ENCODE measurements around the gene LAIR1.

- TF ChIP-seq EZH2phosphoT487 (IDR thresholded peaks at IDR 0.05; ENCODE audit: borderline replicate concordance, low read depth, low read length), result no peak
- TF ChIP-seq, protein P1, sequence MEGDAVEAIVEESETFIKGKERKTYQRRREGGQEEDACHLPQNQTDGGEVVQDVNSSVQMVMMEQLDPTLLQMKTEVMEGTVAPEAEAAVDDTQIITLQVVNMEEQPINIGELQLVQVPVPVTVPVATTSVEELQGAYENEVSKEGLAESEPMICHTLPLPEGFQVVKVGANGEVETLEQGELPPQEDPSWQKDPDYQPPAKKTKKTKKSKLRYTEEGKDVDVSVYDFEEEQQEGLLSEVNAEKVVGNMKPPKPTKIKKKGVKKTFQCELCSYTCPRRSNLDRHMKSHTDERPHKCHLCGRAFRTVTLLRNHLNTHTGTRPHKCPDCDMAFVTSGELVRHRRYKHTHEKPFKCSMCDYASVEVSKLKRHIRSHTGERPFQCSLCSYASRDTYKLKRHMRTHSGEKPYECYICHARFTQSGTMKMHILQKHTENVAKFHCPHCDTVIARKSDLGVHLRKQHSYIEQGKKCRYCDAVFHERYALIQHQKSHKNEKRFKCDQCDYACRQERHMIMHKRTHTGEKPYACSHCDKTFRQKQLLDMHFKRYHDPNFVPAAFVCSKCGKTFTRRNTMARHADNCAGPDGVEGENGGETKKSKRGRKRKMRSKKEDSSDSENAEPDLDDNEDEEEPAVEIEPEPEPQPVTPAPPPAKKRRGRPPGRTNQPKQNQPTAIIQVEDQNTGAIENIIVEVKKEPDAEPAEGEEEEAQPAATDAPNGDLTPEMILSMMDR (conservative IDR thresholded peaks at IDR 0.05; ENCODE audit: low read length), result no peak
Observed at GRCh38 chr19:54407780-54408179, 43.0 kb upstream of the LAIR1 start.
